SH-SY5Y (cell line): ENCODE measurements around the gene CAMTA1.

Source experiments
- GATA2 ChIP-seq: IDR thresholded peaks from 2 replicates; pipeline ENCODE4 v1.6.1; 2011; ENCODE audit warnings: mild to moderate bottlenecking, low read depth, low read length
- GATA3 ChIP-seq: IDR thresholded peaks from 2 replicates; pipeline ENCODE4 v1.6.1; 2011; ENCODE audit warnings: low read depth, mild to moderate bottlenecking, low read length, moderate library complexity

CAMTA1 gene

DNA sequence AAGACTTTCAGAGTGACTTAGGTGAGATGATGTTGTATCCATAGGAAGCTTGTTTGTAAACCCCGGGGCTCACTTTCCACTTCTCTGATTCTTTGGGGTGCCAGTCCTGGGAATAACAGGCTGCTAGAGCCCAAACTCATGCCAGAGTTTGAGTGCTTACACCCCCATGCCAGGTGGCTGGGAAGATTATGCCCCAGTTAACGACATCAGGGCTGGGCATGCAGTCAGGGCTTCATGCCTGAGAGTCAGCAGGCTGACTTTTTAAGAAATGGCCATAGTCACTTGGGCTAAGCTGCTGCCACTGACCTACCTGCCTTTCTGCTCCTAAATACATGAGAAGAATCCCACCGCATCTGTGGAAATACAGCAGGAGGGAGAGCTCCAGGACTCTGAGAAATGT lies 560.3 kb downstream of the CAMTA1 start:
- no peak for TF ChIP-seq GATA3
- no peak for TF ChIP-seq GATA2

DNA sequence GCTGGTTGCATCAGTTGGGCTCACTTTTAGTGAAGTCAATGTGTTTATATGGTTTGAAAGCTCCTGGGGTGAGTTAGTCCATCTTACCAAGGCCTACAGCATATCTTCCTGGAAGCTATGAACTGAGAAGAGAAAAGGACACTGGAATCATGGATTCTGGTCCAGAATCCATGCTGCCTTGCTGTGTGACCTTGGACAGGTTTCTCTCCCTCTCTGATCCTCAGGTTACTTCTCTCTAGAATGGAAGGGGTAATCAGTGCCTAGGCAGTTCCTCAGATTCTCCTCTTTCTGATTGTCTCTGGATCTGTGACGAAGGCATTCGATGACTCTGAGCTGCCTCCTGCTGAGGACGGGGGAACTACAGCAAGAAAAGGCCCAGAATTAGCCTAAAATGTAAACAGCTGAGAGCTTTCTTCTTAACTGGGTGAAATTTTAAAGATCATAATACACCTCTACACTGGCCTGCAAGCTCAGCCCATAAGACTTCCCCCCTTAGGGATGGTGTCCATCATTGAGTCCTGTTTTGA lies 560.9 kb downstream of the CAMTA1 start:
- TF ChIP-seq GATA3 = no peak
- no peak for TF ChIP-seq GATA2

DNA sequence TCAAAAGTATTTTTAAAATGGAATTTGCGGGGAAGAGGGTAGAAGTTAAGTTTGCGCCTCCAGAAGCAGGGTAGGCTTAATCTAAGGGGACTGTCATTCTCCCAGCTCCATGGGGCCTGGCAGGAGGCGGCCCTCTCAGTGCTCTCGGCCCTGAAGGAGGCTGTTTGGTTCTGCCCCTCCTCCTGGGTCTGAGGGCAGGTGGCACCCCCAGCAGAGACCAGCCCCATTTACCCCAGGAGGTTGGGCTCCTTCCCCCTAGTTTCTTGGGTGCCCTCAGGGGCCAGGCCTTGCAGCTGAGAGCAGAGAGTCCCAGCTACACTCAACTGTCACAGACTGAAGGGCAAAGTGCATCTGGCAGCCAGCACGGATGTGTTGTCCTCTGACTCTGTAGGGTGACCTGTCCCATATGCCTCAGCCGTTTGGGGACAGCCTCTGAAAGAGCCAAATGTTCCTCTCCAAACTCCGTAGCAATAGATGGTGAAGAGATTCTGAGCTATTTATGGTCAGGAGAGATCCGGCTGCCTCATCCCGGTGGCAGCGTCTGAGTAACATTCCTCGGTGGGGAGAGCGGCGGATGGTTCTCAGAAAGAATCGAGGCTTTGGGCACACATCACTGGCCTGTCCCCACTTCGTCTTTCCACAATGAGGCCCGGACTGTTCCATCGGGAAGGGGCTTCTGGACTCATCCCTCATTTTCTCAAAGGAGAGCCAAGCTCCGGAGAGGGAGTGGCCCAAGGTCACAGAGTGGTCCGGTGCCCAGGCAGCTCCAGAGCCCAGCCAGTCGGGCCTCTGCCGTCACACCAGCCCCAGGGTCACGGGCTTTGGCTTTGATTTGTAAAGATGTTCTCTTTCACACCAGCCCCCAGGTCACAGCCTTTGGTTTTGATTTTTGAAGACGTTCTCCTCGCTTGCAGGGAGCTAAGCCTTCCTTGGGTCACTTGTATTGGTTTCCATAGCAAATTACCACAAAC lies 561.6 kb downstream of the CAMTA1 start:
- TF ChIP-seq GATA3 (no peak), GATA2 (no peak)

DNA sequence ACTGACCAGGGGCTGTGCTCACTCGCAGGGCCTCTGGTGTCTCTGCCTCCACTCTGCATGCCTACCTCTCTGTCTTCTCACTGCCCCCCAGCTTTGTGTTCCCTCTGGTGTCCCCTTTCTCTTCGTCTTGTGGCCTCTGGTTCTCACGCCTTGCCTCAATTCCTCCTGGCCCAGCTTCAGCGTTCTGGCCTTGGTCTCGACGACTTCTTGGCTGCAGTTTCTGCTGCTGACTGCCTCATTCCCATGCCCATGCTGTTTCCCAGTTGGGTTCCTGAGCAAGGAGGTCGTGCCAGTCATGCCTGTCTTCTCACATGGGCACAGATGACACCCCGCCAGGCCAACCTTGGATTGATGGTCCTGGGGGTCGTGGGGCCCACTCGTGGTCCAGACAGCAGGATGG lies 562.8 kb downstream of the CAMTA1 start:
- TF ChIP-seq GATA2 (no peak), GATA3 (no peak)

DNA sequence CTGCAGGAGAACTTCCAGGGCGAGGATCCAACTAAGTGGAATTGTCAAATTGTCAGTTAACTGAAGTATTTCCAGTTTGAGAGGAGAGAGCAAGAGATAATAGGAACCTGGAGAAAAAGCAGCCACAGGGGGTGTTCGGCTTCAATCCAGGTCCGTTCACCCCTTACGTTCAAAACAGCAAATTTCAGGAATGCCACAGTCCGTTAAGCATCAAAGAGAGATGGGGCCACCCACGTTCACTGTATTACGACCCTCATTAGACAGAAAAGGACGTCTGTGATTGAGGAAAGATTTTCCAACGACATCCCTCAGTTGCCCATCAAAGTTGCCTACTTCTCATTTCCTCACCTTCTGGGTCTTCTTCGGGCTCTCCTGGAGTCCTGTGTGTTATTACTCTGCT lies 563.3 kb downstream of the CAMTA1 start:
- TF ChIP-seq GATA2 (no peak), GATA3 (no peak)

DNA sequence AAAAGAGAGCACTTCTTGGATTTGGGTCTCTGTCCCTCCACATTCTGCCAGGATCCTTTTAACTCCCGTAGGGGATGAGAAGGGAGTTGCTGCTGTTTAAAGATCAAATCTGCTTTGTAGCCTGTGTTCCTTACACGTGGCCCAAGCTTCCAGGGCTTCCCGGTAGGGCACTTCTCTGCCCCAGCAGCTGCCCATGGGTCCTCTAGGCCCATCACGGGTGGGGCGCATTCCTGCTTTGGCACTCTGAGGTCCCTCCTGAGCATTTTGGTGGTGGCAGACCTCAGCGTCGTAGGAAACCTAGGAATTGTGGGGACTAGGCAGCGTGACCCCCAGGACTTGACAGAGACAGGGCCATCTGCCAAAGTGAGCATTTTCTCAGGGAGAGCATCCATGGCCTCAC lies 565.5 kb downstream of the CAMTA1 start:
- TF ChIP-seq GATA3 = no peak
- no peak for TF ChIP-seq GATA2

DNA sequence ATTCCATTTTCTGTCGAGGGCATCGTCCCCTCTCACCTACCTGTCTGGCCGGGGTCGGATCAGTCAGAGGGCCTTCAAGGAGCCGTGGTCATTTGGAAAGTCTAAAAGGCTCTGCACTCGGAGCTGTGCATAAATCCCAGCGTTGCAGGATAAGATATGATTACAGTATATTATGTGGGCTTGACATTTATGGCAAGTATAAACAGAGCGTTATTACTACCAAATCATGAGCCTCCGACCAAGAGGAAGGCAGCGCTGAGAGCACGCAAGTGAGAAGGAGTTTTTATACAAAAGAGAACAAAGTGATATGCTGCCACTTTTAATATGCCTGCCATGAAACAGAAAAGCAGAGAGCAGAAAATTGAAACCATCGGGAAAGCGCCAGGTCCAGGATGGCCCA lies 566.4 kb downstream of the CAMTA1 start:
- TF ChIP-seq GATA2 (no peak), GATA3 (no peak)

DNA sequence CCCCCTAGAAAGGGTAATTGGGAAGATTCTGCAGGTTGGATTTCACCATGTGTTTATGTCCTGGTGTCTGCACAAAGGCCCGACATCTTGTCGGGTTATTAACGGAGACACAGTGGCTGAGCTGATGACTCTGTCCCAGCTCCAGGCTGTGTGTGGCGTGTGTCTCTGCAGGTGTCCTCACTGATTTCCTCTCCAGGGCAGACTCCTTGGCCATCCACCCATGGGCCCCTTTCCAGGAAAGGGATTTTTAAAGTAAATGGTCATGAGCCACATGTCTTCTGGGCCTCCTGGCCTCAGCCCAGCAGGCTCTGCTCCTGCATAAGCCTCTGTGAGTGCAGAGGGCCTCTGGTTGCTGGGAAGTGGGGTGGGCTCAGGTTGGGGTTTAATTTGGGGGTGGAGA lies 567.1 kb downstream of the CAMTA1 start:
- no peak for TF ChIP-seq GATA3
- no peak for TF ChIP-seq GATA2

DNA sequence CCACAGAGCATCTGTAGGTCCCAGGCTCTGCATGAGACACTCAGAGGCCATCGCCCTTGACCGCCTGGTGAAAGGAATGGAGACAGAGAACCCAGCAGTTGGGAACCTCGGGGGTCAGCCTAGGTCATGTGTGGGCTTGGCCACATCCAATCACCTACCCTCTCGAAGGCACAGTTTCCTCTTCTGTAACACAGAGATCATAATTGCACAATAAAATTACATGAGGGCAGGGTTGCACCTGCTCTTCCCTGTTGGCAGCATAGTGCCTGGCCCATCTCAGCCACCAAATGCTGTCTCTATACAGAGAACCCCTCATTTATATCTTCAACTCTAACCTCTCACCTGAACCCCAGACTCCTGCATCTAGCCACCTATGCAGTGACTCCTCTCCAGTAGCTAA lies 567.7 kb downstream of the CAMTA1 start:
- TF ChIP-seq GATA3 (no peak), GATA2 (no peak)

DNA sequence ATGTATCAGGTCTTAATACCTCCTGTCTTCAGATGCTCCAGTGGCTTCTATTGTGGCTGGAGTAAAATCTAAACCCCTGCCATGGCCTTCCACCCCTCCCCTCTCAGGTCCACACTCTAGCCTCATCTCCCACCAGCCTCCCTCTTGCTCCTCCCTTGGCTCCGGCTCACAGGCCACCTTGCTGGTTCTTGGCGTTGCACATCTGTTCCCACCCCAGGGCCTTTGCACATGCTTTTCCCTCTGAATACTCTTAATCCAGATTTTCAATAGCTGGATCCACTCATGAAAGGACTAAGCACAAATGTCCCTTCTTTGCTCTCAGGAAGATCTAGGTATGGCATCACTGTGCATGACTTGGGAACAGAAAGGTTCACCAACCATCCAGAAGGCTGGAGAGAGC lies 570.4 kb downstream of the CAMTA1 start:
- TF ChIP-seq GATA2 = no peak
- TF ChIP-seq GATA3 = no peak

DNA sequence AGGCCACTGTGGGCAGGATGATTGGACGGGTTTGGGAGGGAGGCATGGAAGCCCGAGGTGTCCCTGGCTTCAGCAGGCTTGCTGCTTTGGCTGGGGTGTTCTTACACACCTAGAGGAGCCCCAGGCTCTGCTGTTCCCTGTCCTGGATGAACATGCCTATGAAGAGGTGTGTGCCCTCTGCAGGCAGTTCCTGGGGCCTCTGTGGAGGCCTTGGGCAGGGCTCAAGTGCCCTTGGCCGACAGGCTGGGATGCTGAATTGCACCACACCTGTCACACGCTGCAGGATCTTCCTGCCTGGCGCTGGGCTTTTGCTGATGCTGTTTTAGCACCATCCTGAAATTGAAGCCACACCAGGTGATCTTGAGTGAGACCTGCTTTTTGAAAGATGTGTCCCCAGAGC lies 570.8 kb downstream of the CAMTA1 start:
- TF ChIP-seq GATA2 (no peak), GATA3 (no peak)

DNA sequence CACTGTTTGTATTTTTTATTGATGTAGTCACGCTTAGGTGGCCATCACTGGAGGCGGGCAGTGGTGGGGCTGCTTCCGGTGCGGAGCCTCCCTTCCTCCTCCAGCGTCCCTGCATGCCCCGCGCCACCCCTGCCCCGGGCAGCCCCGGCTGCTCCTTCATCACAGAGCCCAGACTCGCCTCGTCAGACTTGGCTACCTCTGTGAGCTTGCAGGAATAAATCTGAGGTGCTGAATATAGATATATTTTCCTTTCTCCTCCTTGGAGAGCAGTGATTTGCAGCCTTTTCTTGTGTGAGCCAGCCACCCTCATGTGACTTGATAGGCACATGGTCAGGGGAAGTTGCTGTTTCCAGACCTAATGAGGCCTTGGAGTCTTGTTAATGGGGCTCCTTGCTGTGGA lies 573.2 kb downstream of the CAMTA1 start:
- TF ChIP-seq GATA3 (no peak), GATA2 (no peak)

DNA sequence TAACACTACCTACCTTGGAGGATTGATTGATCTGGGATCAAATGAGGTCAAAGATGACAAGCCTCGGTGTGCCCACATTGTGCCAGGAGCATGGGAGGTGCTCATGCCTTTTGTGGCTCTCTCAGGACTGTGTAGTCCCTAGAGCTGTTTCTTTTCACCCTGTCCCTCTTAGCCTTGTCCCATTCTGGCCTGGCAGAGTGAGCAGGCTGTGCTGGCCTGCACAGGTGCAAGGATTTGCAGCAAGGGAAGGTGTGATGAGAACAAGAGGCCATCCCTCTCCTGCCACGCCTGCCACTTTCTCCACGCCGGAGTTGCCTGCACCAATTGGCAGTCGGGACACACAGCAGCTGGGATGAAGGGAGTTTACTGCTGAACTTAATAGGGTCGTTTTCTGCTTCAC lies 575.3 kb downstream of the CAMTA1 start:
- TF ChIP-seq GATA2 = no peak
- no peak for TF ChIP-seq GATA3

DNA sequence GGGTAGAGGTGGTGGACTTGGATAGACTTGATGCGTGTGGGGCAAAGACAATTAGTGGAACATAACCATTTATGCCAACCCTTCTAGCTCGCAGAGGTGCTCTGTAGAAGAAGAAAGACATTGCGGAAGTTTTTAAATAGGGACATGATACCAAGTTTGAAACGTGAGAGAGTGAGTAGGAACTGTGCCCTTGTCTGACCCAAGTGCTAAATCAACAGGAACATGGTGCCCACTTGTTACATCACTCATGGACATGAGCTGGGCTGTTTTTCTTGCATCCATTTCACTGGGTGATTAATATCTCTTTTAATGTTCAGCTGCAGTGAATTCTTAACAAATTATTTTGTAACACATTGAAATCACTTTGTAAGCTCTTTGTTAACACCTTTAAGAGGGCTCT lies 577.7 kb downstream of the CAMTA1 start:
- TF ChIP-seq GATA2 (no peak), GATA3 (no peak)

DNA sequence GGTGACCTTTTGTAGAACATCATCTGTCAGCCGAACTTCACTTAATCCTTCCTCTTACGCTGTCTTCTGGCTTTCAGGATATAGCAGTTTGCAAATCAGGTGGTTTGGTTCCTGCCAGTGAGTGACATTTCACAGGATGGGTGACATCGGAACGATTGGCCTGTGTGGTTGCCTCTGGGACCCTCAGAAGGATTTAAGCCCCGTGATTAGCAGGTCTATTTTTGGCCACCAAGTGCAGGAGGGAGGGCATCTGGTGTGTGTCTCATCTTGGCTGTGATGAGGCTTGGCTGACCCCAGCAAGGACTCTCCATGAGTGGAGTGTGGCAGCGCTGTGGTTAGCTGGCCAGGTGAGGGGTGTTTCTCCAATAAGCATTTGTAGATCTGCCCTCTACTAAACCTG lies 578.2 kb downstream of the CAMTA1 start:
- TF ChIP-seq GATA2 (no peak), GATA3 (no peak)

DNA sequence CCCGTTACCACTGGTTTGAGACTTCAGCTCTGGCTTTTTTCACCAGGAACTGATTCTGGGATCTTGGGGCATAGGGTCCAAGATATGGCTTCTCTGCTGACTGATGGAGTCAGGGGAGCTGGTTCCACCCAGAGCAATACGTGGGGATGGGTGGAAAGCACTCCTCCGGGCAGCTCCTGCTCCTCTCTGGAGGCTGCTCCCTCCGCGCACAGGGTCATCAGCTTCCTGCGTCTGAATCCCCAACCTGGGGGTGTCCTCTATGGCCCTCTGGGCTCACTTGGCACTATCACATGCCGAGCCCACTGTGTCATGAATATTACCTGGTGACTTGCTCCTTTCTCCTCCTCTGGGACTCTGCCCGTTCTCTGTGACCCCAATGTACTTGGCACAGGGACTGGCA lies 580.5 kb downstream of the CAMTA1 start:
- TF ChIP-seq GATA3 (no peak), GATA2 (no peak)
